ENCODE data around the gene GBP5.
"Not testable (repeated sequence)": the region's sequence is repeated elsewhere in the genome, so short reads cannot be mapped to it uniquely, and the experiment has no call there.

Gene GBP5

DNA sequence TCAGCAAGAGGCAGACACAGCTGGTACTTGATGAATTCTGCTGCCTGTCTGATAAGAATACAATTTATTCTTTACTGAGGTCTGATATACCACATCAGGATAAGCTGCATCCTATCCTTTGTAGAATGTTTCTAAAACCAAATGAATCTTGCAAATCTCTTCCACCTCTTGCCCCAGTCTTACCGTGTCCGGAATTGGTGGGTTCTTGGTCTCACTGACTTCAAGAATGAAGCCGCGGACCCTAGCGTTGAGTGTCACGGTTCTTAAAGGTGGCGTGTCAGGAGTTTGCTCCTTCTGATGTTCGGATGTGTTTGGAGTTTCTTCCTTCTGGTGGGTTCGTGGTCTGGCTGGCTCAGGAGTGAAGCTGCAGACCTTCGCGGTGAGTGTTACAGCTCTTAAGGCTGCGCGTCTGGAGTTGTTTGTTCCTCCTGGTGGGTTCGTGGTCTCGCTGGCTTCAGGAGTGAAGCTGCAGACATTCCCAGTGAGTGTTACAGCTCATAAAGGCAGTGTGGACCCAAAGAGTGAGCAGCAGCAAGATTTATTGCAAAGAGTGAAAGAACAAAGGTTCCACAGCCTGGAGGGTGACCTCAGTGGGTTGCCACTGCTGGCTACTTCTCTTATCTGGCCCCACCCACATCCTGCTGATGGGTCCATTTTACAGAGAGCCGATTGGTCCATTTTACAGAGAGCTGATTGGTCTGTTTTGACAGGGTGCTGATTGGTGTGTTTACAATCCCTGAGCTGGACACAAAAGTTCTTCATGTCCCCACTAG lies at the start of gene GBP5:
GBP5 (minus strand) TSS at position 592 of the 773 bp plus-strand sequence. CDS start 3,305 bp downstream, outside the sequence.
- DNase-seq (ENCODE audit: low spot score) = not testable (repeated sequence)

GRCh38 chr1:89322402-89322801 lies 49.7 kb upstream of the GBP5 start:
- DNase-seq (ENCODE audit: low spot score) = no peak

DNA sequence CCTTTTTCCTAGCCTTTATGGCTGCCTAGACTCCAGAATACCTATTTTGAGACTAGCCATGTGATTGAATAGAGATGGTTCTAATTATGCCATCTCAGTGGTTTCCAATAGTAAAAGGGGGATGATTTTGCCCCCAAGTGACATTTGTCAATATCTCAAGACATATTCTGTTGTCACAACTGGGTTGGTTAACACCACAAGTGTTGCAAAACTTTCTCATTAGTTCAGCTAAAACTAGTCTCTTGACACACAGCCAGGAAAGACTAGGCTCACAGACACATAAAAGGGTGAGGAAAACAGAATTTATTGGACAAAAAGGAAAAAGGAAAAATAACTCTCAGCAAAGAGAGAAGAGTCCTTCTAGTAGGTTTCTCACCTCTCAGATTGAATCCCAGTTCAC lies 39.9 kb upstream of the GBP5 start:
- no peak for DNase-seq (ENCODE audit: low spot score)

GRCh38 chr1:89311757-89312156 lies 39.1 kb upstream of the GBP5 start:
- DNase-seq (ENCODE audit: low spot score) = peak; percentile 69

DNA sequence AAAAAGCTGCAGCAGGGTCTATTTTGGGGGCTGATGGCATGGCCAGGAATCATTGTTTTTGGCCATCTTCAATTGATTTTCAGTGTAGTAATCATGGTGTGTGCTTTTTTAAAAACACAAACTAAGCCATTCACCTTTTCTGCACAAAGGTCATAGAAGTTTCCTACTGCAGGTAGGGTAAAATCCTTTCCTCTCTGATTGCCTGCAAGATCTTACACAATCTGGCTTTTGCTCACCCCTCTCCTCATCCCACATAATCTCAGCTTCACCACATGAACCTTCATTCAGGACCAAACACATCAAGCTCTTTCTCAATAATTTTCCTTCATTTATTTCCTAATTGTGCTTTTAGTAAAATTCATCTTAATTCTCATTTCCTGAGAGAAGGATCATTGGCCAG lies 38.3 kb upstream of the GBP5 start:
- DNase-seq (ENCODE audit: low spot score) = no peak

DNA sequence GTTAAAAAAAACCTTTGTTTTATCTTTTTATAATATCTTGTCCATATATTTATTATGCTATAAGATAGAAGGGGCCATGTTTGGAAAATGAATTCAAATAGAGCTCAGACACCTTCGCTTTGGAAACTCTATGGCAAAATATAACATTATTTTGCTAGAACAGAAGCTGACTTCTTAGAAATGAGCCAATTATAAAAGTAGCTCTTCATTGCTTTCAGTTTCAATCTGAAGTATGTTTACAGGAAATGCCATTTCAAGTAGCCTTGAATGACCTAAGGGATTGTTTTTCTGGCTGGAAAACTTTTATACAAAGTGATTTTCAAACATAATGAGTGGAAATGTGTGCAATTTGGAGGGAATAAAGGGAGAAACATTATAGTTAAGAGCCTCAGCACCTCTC lies 37.8 kb upstream of the GBP5 start:
- DNase-seq (ENCODE audit: low spot score) = peak; percentile 22

DNA sequence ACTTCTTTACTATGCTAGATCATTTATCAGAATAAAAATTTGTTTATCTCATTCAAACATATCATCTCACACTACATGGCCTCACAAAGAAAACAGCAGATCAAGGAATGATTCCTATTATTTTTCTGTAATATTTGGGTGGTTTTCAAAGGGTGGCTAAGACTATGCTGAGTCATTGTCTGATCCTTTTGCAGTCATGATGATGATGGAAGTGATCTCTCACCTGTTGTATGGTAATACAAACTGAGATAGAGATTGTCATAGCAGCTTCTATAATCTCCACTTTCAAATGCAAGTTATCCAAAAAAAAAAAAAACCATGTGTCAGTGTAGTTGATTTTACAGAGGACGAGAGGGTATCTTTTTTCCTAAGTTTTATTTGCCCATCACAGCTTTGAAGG lies 37.2 kb upstream of the GBP5 start:
- DNase-seq (ENCODE audit: low spot score) = peak; percentile 31

- no peak for DNase-seq (ENCODE audit: low spot score)
Measured at GRCh38 chr1:89306273-89306672, 33.6 kb upstream of the GBP5 start.

DNA sequence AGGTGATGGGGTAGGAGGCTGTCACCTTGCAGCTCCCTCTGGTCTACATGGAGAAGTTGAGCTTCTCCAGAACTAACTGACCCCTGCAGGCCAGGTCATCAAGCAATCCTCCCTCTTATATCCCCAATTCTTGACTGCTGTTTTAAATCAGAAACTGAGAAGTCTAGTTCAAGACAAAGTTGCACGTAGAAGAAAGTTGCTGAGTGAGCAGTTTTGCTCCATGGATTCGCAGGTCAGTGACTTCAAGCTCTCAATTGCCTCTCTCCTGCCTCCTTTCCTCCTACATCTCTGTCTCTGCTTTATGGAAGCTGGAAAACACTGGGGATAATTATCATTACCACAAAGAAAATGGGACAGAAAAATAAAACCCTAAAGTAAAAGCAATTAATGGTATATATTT lies 32.8 kb upstream of the GBP5 start:
- no peak for DNase-seq (ENCODE audit: low spot score)

DNA sequence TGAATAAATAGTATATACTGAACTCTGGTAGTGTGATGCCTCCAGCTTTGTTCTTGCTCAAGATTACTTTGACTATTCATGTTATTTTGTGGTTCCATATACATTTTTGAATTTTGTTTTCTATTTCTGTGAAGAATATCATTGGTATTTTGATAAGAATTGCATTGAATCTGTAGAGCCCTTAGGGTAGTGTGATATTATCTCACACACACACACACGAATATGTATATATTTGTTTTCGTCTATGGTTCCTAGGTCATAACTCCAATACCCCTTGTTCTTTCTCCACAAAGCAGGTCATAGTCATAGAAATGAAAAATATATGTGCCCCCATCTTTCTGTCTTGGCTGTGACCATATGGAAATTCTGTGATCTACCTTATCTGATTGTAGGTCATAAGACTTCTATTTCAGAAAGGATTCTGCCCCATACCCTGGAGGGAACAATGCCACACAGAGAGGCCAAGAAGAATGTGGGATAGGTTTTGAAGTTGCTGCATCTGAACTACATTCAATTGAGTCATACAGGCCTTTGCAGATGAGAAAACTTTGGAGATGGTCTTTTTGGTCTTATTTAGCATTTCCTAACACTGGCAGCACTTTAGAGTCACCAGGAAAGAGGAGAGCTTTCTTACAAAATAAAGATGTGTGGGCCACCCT lies 32.0 kb upstream of the GBP5 start:
- DNase-seq (ENCODE audit: low spot score) = no peak

DNA sequence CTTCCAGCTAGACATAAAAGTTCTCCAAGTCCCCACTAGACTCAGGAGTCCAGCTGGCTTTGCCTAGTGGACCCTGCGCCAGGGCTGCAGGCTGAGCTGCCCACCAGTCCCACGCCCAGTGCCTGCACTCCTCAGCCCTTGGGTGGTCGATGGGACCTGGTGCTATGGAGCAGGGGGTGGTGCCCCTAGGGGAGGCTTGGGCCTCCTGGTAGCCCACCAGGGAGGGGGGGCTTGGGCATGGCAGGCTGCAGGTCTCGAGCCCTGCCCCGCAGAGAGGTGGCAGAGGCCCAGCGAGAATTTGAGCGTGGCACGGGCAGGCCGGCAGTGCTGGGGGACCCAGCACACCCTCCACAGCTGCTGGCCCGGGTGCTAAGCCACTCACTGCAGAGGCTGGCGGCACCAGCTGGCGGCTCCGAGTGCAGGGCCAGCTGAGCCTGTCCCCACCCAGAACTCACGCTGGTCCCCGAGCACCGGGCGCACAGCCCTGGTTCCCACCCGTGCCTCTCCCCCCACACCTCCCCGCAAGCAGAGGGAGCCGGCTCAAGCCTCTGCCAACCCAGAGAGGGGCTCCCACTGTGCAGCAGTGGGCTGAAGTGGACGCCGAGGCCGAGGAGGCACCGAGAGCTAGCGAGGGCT lies 30.2 kb upstream of the GBP5 start:
- no peak for DNase-seq (ENCODE audit: low spot score)

GRCh38 chr1:89299739-89300463 lies 27.2 kb upstream of the GBP5 start:
- DNase-seq (ENCODE audit: low spot score) = peak; percentile 69

DNA sequence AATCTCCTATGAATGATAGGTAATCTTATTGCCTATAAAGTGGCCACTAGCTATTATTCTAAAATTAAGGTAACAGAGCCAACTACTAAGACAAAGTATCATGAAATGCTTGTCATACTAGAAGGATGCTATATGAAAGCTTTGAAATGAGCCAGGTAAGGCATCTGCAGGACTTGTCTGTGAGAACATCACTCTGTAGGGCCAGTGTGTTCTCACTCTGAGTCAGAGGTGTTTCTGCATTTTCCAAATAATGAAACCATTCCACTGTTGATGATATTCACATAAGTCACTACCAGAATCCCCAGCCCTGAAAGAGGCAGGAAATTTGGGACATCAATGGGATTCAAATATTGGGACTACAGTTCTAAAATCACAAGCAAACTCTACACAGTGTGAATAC lies 25.8 kb upstream of the GBP5 start:
- DNase-seq (ENCODE audit: low spot score) = peak; percentile 34

- DNase-seq (ENCODE audit: low spot score) = no peak
Measured at GRCh38 chr1:89295187-89295586, 22.5 kb upstream of the GBP5 start.

- no peak for DNase-seq (ENCODE audit: low spot score)
Measured at GRCh38 chr1:89291276-89291675, 18.6 kb upstream of the GBP5 start.

- DNase-seq (ENCODE audit: low spot score) = no peak
Measured at GRCh38 chr1:89288051-89288340, 15.3 kb upstream of the GBP5 start.

DNA sequence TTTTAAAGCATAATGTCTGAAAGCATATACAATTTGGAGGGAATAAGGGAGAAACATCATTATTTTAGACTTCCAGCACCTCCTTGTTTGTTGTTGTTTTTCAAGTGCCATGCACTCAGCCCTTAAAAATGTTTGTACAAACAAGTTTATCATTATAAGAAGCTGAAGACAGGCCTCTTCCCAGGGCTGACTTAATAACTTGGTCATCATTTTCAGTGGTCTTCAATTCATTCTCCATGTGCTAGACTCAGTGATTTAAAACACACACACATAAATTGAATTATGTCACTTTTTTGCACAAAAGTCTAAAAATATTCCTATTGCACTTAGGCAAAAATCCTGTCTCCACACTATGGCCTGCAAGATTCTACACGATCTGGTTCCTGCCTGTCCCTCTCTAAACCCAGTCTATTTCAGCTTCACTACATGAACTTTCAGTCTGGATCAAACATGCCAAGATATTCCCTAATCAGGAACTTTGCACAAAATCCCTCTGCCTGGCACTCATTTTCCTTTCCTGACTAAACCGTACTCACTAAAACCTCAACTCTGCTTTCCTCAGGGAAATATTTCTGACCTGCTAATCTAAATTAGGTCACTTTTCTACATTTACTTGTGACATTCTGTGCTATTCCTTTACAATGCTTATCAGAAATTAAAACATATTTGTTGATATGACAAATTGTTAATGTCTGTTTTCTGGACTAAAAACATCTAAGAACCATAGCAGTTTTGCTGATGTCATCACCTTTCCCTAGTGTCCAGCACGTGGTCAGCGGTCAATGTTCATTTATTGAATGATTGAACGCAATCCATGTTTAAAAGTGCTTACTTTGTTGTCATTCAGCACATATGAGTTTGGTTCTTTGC lies 14.8 kb upstream of the GBP5 start:
- DNase-seq (ENCODE audit: low spot score) = no peak

DNA sequence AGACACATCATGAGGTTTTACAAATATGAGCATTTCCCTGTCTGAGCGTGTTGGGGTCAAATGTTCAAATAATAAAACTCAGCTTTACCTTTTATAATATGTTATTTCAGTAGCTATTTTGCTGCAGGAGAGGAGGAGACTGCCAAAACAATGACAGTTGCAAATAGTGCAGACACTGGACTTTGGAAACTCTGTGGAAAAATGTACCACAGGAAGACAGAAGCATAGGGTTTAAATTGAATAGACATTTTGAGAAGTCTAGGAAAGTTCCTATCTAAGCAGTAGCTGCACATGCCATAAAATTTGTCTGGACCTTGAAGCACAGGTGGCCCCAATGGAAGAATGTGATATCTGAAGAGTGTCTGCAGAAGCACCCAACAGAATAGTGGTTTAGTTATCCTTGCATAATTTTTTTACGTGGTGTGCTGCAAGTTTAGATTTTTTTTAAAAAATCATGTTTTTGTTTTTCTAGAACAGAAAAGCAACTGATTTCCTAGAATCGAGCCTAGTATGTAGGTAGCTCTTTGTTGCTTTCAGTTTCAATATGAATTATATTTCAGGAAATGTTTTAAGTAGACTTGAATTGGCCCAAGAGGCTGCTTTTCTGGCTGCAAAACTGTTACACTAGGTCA lies 14.0 kb upstream of the GBP5 start:
- DNase-seq (ENCODE audit: low spot score) = no peak

- no peak for DNase-seq (ENCODE audit: low spot score)
Measured at GRCh38 chr1:89285745-89286380, 13.2 kb upstream of the GBP5 start.

DNA sequence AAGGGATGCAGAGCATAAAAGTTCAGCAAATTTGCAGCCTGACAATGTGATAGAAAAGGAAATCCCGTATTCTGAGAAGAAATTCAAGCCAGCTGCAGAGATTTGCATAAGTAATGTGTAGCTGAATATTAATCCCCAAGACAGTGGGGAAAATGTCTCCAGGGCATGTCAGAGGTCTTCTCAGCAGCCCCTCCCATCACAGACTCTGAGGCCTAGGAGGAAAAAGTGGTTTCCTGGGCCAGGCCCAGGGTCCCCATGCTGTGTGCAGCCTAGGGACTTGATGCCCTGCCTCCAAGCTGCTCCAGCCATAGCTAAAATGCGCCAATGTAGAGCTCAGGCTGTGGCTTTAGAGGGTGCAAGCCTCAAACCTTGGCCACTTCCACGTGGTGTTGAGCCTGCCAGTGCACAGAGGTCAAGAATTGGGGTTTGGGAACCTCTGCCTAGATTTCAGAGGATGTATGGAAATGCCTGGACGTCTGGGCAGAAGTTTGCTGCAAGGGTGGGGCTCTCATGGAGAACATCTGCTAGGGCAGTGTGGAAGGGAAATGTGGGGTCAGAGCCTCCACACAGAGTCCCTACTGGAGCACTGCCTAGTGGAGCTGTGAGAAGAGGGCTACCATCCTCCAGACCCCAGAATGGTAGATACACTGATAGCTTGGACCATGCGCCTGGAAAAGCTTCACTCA lies 11.6 kb upstream of the GBP5 start:
- not testable (repeated sequence) for DNase-seq (ENCODE audit: low spot score)

All from kidney tubule cell (primary cell).